Endometrial microvascular endothelial cells (primary cell): ENCODE results near the gene KRTAP16-1. TPM values are rescaled to one million over a fixed set of nuclear protein-coding genes. Genes with fewer than 3 reads are reported as not detected.
"Not testable (repeated sequence)": the region's sequence is repeated elsewhere in the genome, so short reads cannot be mapped to it uniquely, and the experiment has no call there.

Experiments used
- in situ Hi-C: cut with HindIII; loops from 2 replicates; pipeline ENCODE4 v1.10.0; 2017; ENCODE audit warnings: low sequenced_read_pairs, low pct_unique_long_range_greater_than_20kb; ENCODE audit errors: inconsistent ontology term
- total RNA-seq: library from RNA; depleted of rRNA; stranded (reverse); fragments of >200 nt; gene quantifications from one replicate; pipeline ENCODE4 v1.2.3, GENCODE V29; 2015; ENCODE audit errors: inconsistent ontology term

Gene KRTAP16-1
- total RNA-seq, result not detected

- in situ Hi-C loops, result no loop called here
Measured at GRCh38 chr17:41308918-41309359, at the start of gene KRTAP16-1. Gene KRTAP16-1 (minus strand): TSS chr17:41309309. CDS start chr17:41309253, 56 bp downstream.

DNA sequence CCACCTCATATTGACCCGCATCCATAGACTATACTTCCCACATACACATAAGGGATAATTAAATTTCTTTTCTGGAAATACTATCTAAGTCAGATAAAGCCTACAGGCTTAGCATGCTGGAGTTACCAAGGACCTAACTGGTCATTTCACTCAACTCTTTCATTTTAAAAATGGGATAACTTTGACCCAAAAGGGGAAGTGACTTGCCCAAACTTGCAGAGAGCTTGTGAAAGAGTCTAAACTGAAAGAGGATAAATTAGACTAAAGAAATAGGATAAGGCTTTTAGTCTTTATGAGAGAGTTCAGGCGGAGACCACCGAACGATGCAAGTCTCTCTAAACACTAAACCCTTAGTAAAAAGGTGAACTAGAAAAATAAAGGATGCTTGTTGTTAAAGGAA, 45.4 kb upstream of the KRTAP16-1 start:
- in situ Hi-C loops, result no loop called here

DNA sequence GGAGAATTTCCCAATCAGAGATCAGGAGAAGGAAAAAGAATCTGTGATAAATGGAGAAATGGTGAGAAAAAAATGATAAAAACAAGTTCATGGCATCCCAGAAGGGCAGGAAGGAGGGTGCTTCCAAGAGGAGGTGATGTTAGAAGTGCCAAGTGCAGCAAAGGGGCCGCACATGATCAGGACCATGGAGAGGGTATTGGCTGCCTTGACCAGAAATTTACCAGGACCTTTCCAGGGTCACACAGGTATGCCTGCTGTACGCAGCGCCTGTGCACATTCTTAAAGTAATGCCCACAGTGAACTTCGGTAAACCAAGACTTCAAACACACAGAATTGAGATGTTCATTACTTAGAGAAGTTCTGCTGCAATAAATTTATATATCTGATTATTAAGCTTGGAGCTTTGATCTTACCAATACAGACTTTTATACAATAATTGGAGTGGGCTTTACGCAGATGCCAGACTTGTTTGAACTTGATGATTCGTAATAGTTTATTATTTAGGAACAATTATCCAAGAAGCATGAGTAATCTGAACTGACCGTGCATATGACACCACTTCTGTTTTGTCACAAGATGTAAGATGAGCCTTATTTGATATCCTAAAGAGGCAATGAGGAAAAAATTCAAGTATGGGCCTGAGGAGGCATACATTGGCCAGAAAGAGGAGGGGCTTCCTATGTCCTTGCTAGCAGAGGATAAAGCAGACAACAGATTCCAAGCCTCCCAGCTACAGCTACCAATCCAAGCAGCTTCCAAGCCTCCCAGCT, 43.7 kb upstream of the KRTAP16-1 start:
- in situ Hi-C loops, result no loop called here

GRCh38 chr17:41351177-41351576, 42.1 kb upstream of the KRTAP16-1 start:
- in situ Hi-C loops, result no loop called here

DNA sequence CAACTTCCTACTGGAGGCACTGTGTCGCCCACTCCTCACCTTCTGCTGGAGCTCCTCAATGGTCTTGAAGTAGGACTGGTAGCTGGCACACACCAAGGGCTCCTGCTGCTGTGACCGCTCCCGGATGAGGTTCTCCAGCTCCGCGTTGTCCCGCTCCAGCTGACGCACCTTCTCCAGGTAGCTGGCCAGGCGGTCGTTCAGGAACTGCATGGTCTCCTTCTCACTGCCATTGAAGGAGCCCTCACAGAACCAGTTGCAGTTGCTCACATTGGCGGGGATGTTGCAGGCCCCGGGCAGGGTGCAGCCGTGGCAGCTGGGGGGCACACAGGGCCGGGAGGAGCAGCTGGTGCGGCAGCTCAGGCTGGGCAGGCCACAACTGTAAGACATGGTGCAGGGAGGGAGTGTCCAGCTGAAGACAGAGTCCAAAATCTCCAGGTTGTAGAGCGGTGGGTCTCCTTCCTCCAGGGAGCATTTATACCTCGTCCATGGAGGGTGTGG, 41.3 kb upstream of the KRTAP16-1 start, which contains the start of gene KRT33A:
TSS of gene KRT33A (minus strand) at position 448 of the 498 bp plus-strand sequence. CDS start at position 387, 61 bp downstream.
- in situ Hi-C loops, result not testable (repeated sequence)

DNA sequence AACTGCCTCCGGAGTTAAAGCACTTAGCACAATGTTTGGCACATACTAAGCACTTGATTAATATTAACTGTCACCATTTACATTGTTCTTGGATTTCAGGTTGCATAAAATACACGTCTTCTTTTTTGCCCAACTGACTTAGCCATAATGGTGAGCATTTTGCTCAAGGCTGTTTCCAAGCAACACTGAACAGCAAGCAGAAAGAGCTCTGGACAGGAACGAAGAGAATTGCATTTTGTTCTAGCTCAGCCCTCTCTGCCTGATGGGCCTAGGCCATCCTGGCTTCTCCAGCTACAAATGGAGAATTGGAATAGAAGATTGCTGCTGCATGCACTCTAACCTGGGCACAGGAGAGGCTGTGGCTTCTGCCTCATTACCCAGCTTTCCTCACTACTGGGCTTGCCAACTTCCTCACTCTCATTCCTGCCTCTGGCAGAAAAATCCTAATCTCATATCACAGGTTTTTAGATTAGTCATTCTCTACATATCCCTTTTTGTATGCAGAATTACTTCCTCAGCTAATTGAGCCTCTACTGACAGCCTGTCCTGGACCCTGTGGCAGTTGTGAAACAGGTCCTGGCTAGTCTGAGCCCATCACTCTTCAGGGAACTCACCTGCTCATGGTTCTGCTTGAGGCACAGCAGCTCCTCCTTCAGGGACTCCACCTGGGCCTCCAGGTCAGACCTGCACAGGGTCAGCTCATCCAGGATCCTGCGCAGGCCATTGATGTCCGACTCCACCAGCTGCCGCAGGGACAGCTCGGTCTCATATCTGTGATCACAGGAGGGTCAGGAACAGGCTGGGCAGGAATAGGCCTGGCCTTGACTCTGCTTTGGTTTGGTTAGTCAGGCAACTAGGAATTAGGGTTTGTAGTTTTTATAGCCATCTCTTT, 39.0 kb upstream of the KRTAP16-1 start:
- in situ Hi-C loops, result no loop called here

DNA sequence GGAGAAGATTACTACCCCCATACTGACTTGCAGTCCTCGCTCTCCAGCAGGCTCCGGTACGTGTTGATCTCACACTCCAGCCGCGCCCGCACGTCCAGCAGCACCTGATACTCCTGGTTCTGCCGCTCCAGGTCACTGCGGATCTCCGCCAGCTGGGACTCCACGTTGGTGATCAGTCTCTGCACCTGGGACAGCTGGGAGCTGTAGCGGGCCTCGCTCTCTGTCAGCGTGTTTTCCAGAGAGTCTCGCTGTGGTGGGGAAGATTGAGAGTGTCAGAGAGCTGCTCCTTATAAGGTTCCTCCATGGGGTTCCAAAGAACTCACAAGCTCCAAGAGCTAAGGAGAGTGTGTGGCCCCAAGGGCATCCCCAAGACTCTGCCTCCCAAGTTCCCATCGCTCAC, 37.3 kb upstream of the KRTAP16-1 start:
- in situ Hi-C loops, result not testable (repeated sequence)

- in situ Hi-C loops, result no loop called here
Measured at GRCh38 chr17:41345992-41346391, 36.9 kb upstream of the KRTAP16-1 start.

GRCh38 chr17:41343029-41343428, 33.9 kb upstream of the KRTAP16-1 start:
- in situ Hi-C loops, result no loop called here

DNA sequence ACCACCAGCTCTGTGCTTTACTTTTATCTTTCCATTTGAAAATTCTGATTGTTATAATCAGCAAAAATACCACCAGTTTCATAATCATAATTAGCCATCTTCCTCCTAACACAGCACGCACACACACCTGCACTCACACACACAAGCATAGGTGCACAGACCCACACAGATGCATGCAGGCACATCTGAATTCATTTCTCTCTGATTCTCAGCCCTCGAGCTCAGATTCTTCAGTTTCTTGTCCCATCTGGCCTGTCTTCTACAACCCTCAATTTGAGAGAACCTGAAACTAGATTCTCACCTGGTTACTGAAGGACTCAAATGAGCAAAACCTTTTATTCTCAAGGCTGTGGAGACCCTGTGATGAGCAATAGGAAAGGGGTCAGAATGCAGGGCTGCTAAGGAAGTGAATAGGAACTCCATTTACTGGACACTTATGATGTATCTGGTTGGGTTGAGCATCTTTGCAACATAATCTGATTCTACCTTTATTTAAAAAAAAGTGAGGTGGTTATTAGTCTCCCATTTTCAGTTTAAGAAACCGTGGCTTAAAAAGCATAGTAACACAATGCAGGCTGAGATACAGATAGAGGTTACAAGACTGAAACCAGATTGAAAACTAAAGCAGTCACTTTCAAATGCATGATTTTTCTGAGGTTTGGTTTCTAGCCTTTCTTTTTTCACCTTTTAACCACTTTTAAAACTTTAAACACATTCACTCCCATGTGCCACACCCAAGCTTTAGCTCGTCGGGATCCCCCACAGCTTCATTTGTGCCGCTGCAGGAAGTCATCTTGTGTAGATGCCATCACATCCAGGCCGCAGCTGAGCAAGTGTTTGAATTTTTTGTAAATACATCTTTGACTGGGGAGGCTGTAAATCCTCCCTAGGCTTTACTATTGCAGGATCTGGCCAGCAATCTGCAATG, 32.1 kb upstream of the KRTAP16-1 start:
- in situ Hi-C loops, result no loop called here

- in situ Hi-C loops, result no loop called here
Measured at GRCh38 chr17:41340494-41340893, 31.4 kb upstream of the KRTAP16-1 start.

DNA sequence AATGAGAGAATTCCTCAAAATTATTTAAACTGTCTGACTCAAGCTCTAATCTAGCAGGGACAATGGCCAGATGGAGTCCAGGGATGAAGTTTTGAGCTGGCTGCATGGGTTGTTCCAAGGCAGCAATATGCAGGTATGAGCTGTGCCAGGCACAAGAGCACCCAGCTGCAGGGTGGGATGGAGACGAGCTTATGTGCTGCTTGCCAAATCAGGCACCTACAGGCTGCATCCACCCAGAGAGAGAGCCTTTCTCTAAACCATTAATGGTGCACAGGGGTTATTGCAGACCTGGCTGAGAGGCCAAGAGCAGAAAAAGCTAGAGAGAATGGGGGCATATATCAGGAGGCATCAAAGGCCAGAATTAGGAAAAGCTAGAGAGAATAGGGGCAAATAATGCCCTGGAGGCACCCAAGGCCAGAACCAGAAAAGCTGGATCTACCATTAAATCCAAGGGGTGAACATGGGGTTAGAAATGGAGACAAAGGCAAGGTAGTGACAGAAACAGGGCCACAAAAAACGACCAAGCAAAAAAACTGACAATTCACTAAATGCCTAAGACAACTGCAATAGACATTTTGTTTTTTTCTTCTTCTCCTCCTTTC, 30.6 kb upstream of the KRTAP16-1 start:
- in situ Hi-C loops, result no loop called here

DNA sequence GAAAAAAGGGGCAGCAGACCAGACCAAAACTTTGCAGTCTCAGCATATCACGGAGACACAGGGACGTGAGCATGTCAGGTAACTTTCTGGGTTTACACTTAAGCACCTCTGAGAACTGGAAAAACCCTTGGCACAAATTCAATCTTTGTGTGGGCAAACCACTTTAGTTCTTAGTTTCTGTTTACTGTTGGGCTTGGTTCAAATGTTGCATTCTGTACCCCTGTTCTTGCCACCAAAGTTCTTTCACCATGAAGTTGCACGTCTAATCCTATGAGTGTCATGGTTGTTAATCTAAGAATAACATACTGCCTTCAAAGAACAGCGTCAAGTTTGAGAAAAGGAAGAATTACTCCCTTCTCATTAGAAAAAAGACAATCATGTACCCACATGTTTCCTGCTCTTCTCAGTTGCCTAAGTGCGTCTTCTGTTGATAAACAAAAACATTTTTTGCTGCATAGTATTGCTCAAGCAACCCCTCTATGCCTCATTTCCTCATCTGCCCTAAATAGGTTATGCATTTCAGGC, 29.9 kb upstream of the KRTAP16-1 start:
- in situ Hi-C loops, result no loop called here

GRCh38 chr17:41335747-41336146, 26.6 kb upstream of the KRTAP16-1 start:
- in situ Hi-C loops, result no loop called here

- in situ Hi-C loops, result no loop called here
Measured at GRCh38 chr17:41334385-41335305, 25.5 kb upstream of the KRTAP16-1 start.

- in situ Hi-C loops, result no loop called here
Measured at GRCh38 chr17:41333836-41334235, 24.7 kb upstream of the KRTAP16-1 start.

DNA sequence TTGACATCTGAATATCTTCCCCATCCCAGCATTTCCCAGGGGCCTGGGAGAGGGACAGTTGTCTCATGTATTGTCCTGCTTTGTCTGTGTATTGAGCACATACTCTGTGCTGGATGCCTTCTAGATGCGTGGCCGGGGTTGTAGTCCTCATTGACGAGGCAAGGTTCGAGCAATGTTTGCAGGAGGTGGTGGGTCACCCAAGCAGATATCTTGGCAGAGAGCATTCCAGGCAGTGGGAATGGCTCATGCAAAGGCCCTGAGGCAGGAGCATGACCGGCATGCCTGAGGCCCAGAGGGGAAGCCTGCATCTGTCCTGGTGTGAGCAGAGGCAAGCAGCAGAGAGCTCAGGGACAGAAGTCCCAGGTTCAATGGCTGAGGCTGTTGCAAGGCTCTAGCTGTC, 24.0 kb upstream of the KRTAP16-1 start:
- in situ Hi-C loops, result no loop called here
